IMR-90 (cell line): ENCODE measurements around the gene RUNX2. TPM values are rescaled to one million over a fixed set of nuclear protein-coding genes. Genes with fewer than 3 reads are reported as not detected.

Experiments
- ATAC-seq: fragments of 200-7000 bp; cut with Tn5 transposase; 2 replicates; pipeline ENCODE4 v1.9.1; 2020; ENCODE audit warnings: low read depth, mild to moderate bottlenecking, moderate library complexity
- BruUV-seq: library from RNA; stranded (reverse); fragments of 400-500 nt; replicated peaks from 2 replicates; lab custom pipeline; 2021; lab: Mats Ljungman, UMichigan
- CTCF ChIA-PET: fragments of 300-600 bp; formaldehyde crosslinking; extraction: SDS; loops from one replicate; lab custom pipeline; 2021; ENCODE audit warnings: antibody characterized with exemption; lab: Yijun Ruan, JAX
- POLR2A ChIA-PET: fragments of 300-600 bp; sonication (Branson Sonifier 250); formaldehyde crosslinking; loops from one replicate; lab custom pipeline; 2022; ENCODE audit warnings: antibody characterized with exemption; ENCODE audit not compliant: unreplicated experiment; lab: Charles Lee
- DNase-seq: peaks from one replicate; pipeline ENCODE4 v3.0.0; 2013
- H2AFZ ChIP-seq: replicated peaks from 2 replicates; pipeline ENCODE3; 2013; ENCODE audit warnings: low read length, mild to moderate bottlenecking; ENCODE audit not compliant: poor library complexity
- H2AK5ac ChIP-seq: 2 replicates; pipeline ENCODE4 v1.6.1; 2013; ENCODE audit warnings: low read depth, low read length, inconsistent platforms
- H2AK9ac ChIP-seq: replicated peaks from 2 replicates; pipeline ENCODE3; 2013; ENCODE audit warnings: mild to moderate bottlenecking, low read depth, low read length, moderate library complexity; ENCODE audit not compliant: poor library complexity
- H2BK120ac ChIP-seq: 2 replicates; pipeline ENCODE4 v1.6.1; 2013; ENCODE audit warnings: low read depth, low read length, inconsistent platforms
- H2BK15ac ChIP-seq: 3 replicates; pipeline ENCODE4 v1.6.1; 2013; ENCODE audit warnings: low read depth, low read length, inconsistent platforms
- H2BK20ac ChIP-seq: 2 replicates; pipeline ENCODE4 v1.6.1; 2013; ENCODE audit warnings: low read depth, mild to moderate bottlenecking, inconsistent platforms, low read length, moderate library complexity
- H2BK5ac ChIP-seq: 2 replicates; pipeline ENCODE4 v1.6.1; 2013; ENCODE audit warnings: mild to moderate bottlenecking, low read depth, low read length, inconsistent platforms; ENCODE audit not compliant: poor library complexity, severe bottlenecking
- H3K14ac ChIP-seq: replicated peaks from 2 replicates; pipeline ENCODE4 v1.6.1; 2013; ENCODE audit warnings: low read depth, low read length, inconsistent platforms
- H3K18ac ChIP-seq: 2 replicates; pipeline ENCODE4 v1.6.1; 2013; ENCODE audit warnings: low read depth, low read length, control low read depth
- H3K23ac ChIP-seq: 2 replicates; pipeline ENCODE4 v1.6.1; 2013; ENCODE audit warnings: low read depth, low read length, inconsistent platforms
- H3K27ac ChIP-seq: 2 replicates; pipeline ENCODE4 v1.5.1; 2013; ENCODE audit warnings: mild to moderate bottlenecking, control low read depth, low read length; ENCODE audit not compliant: insufficient read depth
- H3K27me3 ChIP-seq: 2 replicates; pipeline ENCODE4 v1.6.1; 2013; ENCODE audit warnings: low read length; ENCODE audit not compliant: control insufficient read depth, insufficient read depth
- H3K36me3 ChIP-seq: 2 replicates; pipeline ENCODE4 v1.6.1; 2013; ENCODE audit warnings: low read length, mixed read lengths; ENCODE audit not compliant: control insufficient read depth, insufficient read depth
- H3K4ac ChIP-seq: 2 replicates; pipeline ENCODE4 v1.6.1; 2013; ENCODE audit warnings: low read depth, low read length, inconsistent platforms
- H3K4me1 ChIP-seq: 2 replicates; pipeline ENCODE4 v1.6.1; 2013; ENCODE audit warnings: low read length, mixed read lengths; ENCODE audit not compliant: control insufficient read depth, insufficient read depth
- H3K4me2 ChIP-seq: 2 replicates; pipeline ENCODE4 v1.6.1; 2013; ENCODE audit warnings: low read depth, mild to moderate bottlenecking, control low read depth, low read length, moderate library complexity
- H3K4me3 ChIP-seq: 2 replicates; pipeline ENCODE4 v1.5.1; 2013; ENCODE audit warnings: low read depth, mild to moderate bottlenecking, control low read depth, low read length, moderate library complexity; ENCODE audit not compliant: insufficient read depth
- H3K56ac ChIP-seq: 2 replicates; pipeline ENCODE4 v1.6.1; 2013; ENCODE audit warnings: low read length, inconsistent platforms; ENCODE audit not compliant: insufficient read depth; ENCODE audit errors: extremely low read depth
- H3K79me1 ChIP-seq, 2 experiments: 2 replicates each; pipeline ENCODE4 v1.6.1; 2013; ENCODE audit warnings: low read length in 2 of 2, inconsistent platforms in 1 of 2, low read depth in 1 of 2
- H3K9ac ChIP-seq: 2 replicates; pipeline ENCODE4 v1.6.1; 2013; ENCODE audit warnings: low read depth, low read length, control low read depth
- H3K9me1 ChIP-seq: 2 replicates; pipeline ENCODE4 v1.6.1; 2013; ENCODE audit warnings: low read length, inconsistent platforms; ENCODE audit not compliant: insufficient read depth
- H3K9me3 ChIP-seq: 2 replicates; pipeline ENCODE4 v1.6.1; 2013; ENCODE audit warnings: low read length; ENCODE audit not compliant: control insufficient read depth, insufficient read depth
- H4K20me1 ChIP-seq: 2 replicates; pipeline ENCODE4 v1.6.1; 2013; ENCODE audit warnings: low read length, inconsistent platforms; ENCODE audit not compliant: insufficient read depth
- H4K5ac ChIP-seq: 2 replicates; pipeline ENCODE4 v1.6.1; 2013; ENCODE audit warnings: mild to moderate bottlenecking, low read depth, low read length, control low read depth
- H4K8ac ChIP-seq, 2 experiments: 2 replicates each; pipeline ENCODE4 v1.6.1; 2013; ENCODE audit warnings: low read depth in 2 of 2, low read length in 2 of 2, control low read depth in 1 of 2, inconsistent platforms in 1 of 2
- H4K91ac ChIP-seq: 2 replicates; pipeline ENCODE4 v1.6.1; 2013; ENCODE audit warnings: low read depth, low read length, inconsistent platforms; ENCODE audit not compliant: insufficient read depth
- RCOR1 ChIP-seq: IDR thresholded peaks from 2 replicates; pipeline ENCODE4 v1.6.1; 2012; ENCODE audit warnings: mild to moderate bottlenecking, low read length, improper control_type of control experiment; ENCODE audit not compliant: insufficient replicate concordance
- WGBS, 2 experiments: methylation state at CpG; one replicate each; pipeline versions ENCODE4 v1.1.5 to v1.1.7; 2013; ENCODE audit warnings: missing lambda C conversion rate in 2 of 2; ENCODE audit not compliant: insufficient read length in 1 of 2; ENCODE audit errors: extremely low coverage in 2 of 2; 5-methylcytosine and 5-hydroxymethylcytosine counted together
- dilution Hi-C: fragments of 300-500 bp; cut with HindIII; formaldehyde crosslinking; loops from one replicate; pipeline ENCODE4 v1.14.3; 2018; ENCODE audit warnings: low sequenced_read_pairs; ENCODE audit not compliant: unreplicated experiment
- in situ Hi-C: fragments of 300-500 bp; cut with MboI; formaldehyde crosslinking; loops from 3 replicates; pipeline ENCODE4 v1.14.3; 2019; ENCODE audit warnings: low sequenced_read_pairs, inconsistent platforms, mixed read lengths
- intact Hi-C: fragments of 100-400 bp; cut with micrococcal nuclease; formaldehyde crosslinking; loops from 2 replicates; pipeline ENCODE4 v1.10.0; 2022
- polyA plus RNA-seq, 3 experiments: library from polyadenylated mRNA; depleted of rRNA; stranded (reverse); fragments of >200 nt; gene quantifications; 2 replicates each; pipeline ENCODE4 v1.2.3, GENCODE V29; 2012; ENCODE audit warnings: low replicate concordance in 1 of 3
- total RNA-seq: library from RNA; depleted of rRNA; stranded (reverse); fragments of >200 nt; gene quantifications from 2 replicates; pipeline ENCODE4 v1.2.3, GENCODE V29; 2012
- TF ChIP-seq, protein P1 (sequence below): fragments of 150-350 bp; IDR thresholded peaks from 2 replicates; pipeline ENCODE4 v1.6.1; 2016; ENCODE audit warnings: low read depth, mild to moderate bottlenecking, low read length, moderate library complexity, borderline replicate concordance

RUNX2 gene
- total and polyA plus RNA-seq, 2 of the 4 experiments (the other 2 are of a cell fraction), result 2.3 to 4.7 TPM

DNA sequence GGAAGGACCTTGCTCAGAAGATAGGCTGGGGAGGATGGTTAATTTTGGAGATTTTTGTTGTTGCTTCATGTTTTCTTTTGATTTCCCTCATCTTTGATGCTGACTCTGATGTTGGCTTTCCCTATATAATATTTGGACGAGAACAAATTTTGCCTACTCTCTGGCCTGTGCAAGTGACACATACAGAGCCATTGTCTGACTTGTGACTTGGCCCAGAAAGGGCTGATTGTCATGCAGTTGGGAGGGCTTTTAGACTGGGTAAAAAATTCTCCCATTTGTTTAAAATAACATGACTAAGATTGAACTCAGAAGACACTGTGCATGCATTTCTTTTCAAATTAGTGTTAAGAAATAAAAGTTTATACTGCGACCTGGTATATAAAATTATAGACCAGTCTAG, 148.2 kb downstream of the RUNX2 start:
- in situ Hi-C loops (no loop called here), dilution Hi-C loops (no loop called here), intact Hi-C loops (no loop called here)
- ATAC-seq (no peak), DNase-seq (no peak)
- H2AFZ ChIP-seq, result no peak overlapping the region
- no peak overlapping the region for H3K27ac ChIP-seq
- no peak overlapping the region for H4K8ac ChIP-seq
- no peak overlapping the region for H2BK120ac ChIP-seq
- H3K18ac ChIP-seq, result no peak overlapping the region
- POLR2A ChIA-PET, result no interaction called here
- no peak overlapping the region for H2BK20ac ChIP-seq
- peaks cover 3% of the 10 kb centered on the region; the same call in 1 of the 2 replicates for H3K9me1 ChIP-seq
- no peaks in the 10 kb centered on the region for H3K27me3 ChIP-seq
- H4K20me1 ChIP-seq, result no peaks in the 10 kb centered on the region
- no peak overlapping the region for H4K5ac ChIP-seq
- no peak overlapping the region for H3K56ac ChIP-seq
- TF ChIP-seq, protein P1, sequence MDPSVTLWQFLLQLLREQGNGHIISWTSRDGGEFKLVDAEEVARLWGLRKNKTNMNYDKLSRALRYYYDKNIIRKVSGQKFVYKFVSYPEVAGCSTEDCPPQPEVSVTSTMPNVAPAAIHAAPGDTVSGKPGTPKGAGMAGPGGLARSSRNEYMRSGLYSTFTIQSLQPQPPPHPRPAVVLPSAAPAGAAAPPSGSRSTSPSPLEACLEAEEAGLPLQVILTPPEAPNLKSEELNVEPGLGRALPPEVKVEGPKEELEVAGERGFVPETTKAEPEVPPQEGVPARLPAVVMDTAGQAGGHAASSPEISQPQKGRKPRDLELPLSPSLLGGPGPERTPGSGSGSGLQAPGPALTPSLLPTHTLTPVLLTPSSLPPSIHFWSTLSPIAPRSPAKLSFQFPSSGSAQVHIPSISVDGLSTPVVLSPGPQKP, result no peak
- TF ChIP-seq RCOR1, result no peak
- peaks cover 10% of the 10 kb centered on the region for H3K4me1 ChIP-seq
- H3K79me1 ChIP-seq, result peaks cover 5 to 48% of the 10 kb centered on the region in 2 experiments; a peak in 2 of 4 replicates
- H2BK5ac ChIP-seq, result no peak overlapping the region
- no peak overlapping the region for H3K4me2 ChIP-seq
- no peak overlapping the region for H2AK5ac ChIP-seq
- no TSS peak for BruUV-seq
- H3K23ac ChIP-seq, result no peak overlapping the region
- H3K9me3 ChIP-seq, result no peaks in the 10 kb centered on the region
- no peak overlapping the region for H2AK9ac ChIP-seq
- no peak overlapping the region for H4K91ac ChIP-seq
- H3K36me3 ChIP-seq, result no peaks in the 10 kb centered on the region
- no peak overlapping the region for H3K4ac ChIP-seq
- no peak overlapping the region for H3K14ac ChIP-seq
- H3K9ac ChIP-seq, result no peak overlapping the region
- H2BK15ac ChIP-seq, result no peak overlapping the region
- H3K4me3 ChIP-seq, result no peak overlapping the region
- WGBS, 2 experiments, result no CpG with 5 or more reads among the region's 2 CpGs
- CTCF ChIA-PET, result no interaction called here
